GM12865 (cell line): ENCODE results near the gene ZNF76.

Source experiments
- DNase-seq: peaks from one replicate; pipeline ENCODE4 v3.0.0; 2010; ENCODE audit warnings: low read depth
- H3K4me3 ChIP-seq: 2 replicates; pipeline ENCODE4 v1.5.1; 2011; ENCODE audit warnings: mild to moderate bottlenecking, low read depth, low read length, control low read depth
- TF ChIP-seq, protein P1 (sequence below): IDR thresholded peaks from 2 replicates; pipeline ENCODE4 v1.5.1; 2011; ENCODE audit warnings: low read length, control low read depth, low read depth, inconsistent platforms; ENCODE audit not compliant: insufficient read depth; ENCODE audit errors: missing control alignments

The ZNF76 gene

DNA sequence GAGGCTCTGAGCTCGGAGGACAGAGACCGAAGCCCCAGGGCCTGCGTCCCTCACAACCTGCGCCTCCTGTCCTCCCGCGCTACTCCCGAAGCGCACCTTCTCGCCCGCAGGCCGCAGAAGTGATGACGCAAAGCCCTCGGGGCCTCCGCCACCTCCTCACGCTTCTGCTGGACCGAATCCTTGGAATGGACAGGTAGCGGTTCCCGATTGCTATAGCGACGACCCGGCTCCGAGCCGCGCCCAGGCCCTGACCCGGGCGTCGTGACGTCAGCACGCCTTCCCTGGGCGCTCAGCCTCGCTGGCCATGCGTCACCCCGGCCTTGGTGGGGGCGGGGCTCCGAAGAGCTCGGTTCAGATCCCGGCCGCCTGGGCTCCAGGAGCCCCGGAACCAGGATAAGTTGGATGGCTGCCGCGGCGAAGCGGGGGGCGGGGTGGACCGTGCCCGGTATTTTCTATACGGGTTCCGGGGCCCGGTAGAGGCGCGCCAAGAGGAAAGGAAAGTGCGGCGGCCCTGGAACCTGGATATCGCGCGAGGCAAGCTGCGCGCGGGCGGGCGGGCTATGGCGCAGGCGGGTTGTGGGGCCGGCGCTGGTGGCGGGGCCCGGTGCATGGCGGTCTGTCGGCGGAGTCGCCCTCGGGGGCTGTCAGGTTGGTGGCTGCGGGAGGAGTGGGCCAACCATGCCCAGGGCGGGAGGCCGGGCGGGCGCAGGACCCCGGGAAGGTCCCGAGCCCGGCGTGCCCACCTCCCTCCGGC, at the start of gene ZNF76:
ZNF76 (plus strand) TSS at position 542 of the 754 bp plus-strand sequence. CDS start 21,417 bp downstream, outside the sequence.
- DNase-seq: peak; percentile 98
- peak within 1 kb of the TSS; percentile 79 for H3K4me3 ChIP-seq
- TF ChIP-seq, protein P1, sequence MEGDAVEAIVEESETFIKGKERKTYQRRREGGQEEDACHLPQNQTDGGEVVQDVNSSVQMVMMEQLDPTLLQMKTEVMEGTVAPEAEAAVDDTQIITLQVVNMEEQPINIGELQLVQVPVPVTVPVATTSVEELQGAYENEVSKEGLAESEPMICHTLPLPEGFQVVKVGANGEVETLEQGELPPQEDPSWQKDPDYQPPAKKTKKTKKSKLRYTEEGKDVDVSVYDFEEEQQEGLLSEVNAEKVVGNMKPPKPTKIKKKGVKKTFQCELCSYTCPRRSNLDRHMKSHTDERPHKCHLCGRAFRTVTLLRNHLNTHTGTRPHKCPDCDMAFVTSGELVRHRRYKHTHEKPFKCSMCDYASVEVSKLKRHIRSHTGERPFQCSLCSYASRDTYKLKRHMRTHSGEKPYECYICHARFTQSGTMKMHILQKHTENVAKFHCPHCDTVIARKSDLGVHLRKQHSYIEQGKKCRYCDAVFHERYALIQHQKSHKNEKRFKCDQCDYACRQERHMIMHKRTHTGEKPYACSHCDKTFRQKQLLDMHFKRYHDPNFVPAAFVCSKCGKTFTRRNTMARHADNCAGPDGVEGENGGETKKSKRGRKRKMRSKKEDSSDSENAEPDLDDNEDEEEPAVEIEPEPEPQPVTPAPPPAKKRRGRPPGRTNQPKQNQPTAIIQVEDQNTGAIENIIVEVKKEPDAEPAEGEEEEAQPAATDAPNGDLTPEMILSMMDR: no peak

DNA sequence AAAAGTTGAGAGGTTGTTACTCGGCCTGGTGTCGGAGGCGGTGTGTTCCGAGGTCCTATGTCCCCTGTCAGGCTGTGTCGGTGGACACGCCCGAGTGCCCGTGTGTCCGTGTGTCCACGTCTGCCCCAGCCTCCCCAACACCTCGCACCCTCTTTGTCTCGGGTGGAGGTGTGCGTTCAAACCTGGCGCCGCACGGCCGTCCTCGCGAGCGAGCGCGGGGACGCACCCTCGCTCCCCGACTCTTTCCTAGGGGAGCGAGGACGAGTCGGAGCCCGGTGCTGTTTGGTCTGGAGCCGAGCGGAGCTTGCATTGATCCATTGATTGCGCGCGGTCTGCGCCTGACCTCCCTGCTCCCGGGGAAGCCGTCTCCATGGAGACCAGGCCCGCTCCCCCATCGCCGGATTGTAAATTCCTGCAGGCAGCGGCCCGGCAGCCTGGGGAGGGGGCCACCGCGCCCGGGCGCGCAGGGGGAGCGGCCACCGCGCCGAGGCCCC, 46.2 kb upstream of the ZNF76 start:
- DNase-seq: no peak
- TF ChIP-seq, protein P1: no peak
- no peak overlapping the region for H3K4me3 ChIP-seq

DNA sequence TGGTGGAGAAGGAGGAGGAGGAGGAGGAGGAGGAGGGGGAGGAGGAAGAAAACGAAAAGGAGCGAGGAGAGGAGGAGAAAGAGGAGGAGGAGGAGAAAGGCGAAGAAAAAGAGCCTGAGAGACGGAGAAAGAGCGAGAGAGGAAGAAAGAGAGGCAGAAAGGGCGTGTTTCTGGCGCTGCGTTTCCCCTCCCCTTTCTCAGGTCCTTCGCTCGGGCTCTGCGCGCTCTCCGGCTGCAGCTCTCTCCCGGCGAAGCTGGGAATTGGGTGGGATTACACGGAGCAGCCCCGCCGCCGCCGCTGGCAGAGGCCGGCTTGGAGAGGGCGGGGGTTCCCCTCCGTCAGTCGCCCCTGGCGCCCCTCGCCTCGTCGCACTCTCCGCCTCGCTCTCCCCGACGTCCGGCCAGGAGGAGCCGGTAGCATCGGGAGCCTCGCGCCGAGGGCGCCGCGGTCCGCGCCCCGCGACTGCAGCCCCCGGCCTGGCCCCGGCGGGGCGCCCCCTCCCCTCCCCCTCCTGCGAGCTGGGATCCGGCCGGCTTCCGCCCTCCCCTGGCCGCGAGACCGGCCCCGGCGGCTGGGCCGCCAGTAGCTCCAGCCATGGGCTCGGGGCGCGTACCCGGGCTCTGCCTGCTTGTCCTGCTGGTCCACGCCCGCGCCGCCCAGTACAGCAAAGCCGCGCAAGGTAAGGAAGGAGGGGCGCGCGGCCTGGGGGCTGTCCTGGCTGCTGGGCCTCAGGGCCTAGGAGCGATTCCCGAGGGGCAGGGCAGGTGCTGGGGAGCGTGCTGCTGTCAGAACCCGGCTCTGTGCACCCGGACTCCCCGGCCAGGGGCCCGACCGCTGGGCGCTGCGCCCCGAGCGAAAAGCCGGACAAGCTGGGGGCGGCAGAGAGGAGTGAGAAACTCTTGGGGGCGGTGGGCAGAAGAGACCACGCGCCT, 45.4 kb upstream of the ZNF76 start, which contains the start of gene SCUBE3:
SCUBE3 (plus strand) TSS at position 133 of the 933 bp plus-strand sequence; CDS start at position 596, 463 bp downstream.
- peak; percentile 20 for DNase-seq
- TF ChIP-seq, protein P1: no peak

DNA sequence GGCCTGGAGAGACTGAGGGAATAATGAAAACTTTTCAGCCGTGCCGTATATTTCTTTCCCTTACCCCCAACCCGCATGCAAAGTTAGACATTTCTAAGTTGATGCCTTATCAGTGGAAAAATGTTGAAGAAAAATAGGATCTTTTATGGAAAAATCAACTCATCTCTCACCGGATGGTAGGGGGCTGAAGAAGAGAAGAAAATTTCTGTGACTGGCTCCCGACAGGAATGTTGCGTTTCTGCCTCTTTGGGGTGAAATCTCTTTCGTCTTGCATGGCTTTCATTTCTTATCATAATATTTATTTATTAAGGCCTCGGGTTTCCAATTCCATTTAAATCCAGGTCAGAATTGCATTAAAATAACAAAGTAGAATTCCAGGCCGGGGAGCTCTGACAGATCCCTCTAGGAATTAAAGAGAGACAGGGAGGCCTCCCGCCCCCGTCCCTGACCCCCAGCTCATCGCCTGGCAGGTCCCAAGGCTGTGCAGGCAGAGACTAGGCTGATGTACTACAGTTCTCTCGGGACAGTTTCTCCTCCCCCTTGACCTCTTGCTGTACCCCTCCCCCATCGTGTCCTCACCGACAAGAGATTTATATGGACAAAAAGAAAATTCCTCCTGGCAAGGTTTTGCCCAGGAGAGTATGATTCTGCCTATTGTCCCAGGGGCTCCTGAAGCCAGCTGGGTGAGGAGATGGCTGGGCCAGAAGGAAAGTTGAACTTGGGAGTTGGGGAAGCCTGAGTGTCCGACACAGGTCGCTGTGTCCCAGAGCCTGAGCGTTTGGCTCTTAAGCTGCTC, 44.5 kb upstream of the ZNF76 start:
- DNase-seq: no peak
- no peak overlapping the region for H3K4me3 ChIP-seq
- TF ChIP-seq, protein P1: no peak

More for the DNA sequence above, 45.4 kb upstream of the ZNF76 start, which contains the start of gene SCUBE3:
- H3K4me3 ChIP-seq: peak within 1 kb of the TSS; percentile 47

DNA sequence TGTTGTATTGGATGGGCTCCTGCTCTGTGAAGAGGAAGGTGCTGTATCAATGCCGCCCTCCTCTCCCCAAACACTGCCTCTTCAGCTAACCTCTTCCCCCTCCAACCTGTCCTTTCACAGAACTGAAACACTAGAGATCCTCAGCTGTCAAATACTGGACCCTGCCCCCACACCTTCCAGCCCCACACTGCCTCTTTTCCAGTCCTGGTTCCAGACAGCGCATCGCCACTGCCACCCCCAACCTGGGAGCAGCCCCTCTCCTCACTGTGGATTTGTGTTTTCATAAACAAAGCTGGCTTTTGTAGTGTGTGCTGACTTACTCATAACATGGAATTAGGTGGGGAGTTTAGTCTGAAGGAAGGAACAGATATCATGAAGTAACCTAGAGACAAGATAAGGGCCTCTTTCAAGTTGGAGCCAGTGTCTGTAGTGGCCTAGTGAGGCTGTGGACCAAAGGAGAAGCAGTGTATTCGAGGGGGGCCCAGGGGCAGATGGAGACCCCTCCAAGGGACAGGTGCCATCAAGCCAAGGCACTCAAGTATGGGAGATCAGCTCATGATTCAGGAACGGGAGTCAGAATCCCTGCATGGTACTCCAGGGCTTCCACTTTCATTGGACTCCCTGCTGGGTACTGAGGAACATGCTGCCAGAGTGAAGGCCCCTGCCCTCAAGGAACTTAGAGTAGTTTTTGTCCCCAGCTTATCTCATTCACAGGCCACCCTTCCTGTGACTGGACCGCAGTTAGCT, 43.7 kb upstream of the ZNF76 start:
- TF ChIP-seq, protein P1: no peak
- DNase-seq: no peak
- H3K4me3 ChIP-seq: no peak overlapping the region
